CD14-positive monocyte (primary cell): ENCODE measurements around the gene VWC2L. TPM values are rescaled to one million over a fixed set of nuclear protein-coding genes. Genes with fewer than 3 reads are reported as not detected.

Source experiments
- DNase-seq, 3 donors: peaks; one replicate each; pipeline ENCODE4 v3.0.0-alpha.2; 2011 to 2022
- H2AFZ ChIP-seq: 2 replicates; pipeline ENCODE4 v1.6.0; 2012; ENCODE audit warnings: mild to moderate bottlenecking, low read depth, low read length, inconsistent platforms; ENCODE audit not compliant: insufficient read depth, poor library complexity, severe bottlenecking
- H3K27ac ChIP-seq, 2 donors: 1 replicate in 1 of 2; 2 replicates in 1 of 2; pipeline ENCODE4 v1.5.1; 2012 to 2013; ENCODE audit warnings: low read length in 2 of 2, control low read depth in 1 of 2, inconsistent platforms in 1 of 2, low read depth in 1 of 2, mild to moderate bottlenecking in 1 of 2
- H3K27me3 ChIP-seq, 2 donors: one replicate each; pipeline versions ENCODE4 v1.6.0 to v1.6.1; 2011 to 2013; ENCODE audit warnings: low read length in 2 of 2; ENCODE audit not compliant: control insufficient read depth in 2 of 2, insufficient read depth in 2 of 2
- H3K36me3 ChIP-seq, 2 donors: replicated peaks in 1 of 2; 1 replicate in 1 of 2; 2 replicates in 1 of 2; pipeline versions ENCODE4 v1.5.1 to v1.6.1; 2012 to 2013; ENCODE audit warnings: low read length in 2 of 2, control low read depth in 1 of 2, inconsistent platforms in 1 of 2, mild to moderate bottlenecking in 1 of 2; ENCODE audit not compliant: insufficient read depth in 2 of 2, control insufficient read depth in 1 of 2
- H3K4me1 ChIP-seq, 2 donors: 1 replicate in 1 of 2; 2 replicates in 1 of 2; pipeline versions ENCODE4 v1.5.1 to v1.6.1; 2012 to 2013; ENCODE audit warnings: low read length in 2 of 2, control low read depth in 1 of 2, inconsistent platforms in 1 of 2, mild to moderate bottlenecking in 1 of 2, moderate library complexity in 1 of 2; ENCODE audit not compliant: insufficient read depth in 2 of 2, control insufficient read depth in 1 of 2
- H3K4me2 ChIP-seq: replicated peaks from 2 replicates; pipeline ENCODE3; 2012; ENCODE audit warnings: low read length, moderate library complexity, mild to moderate bottlenecking; ENCODE audit not compliant: poor library complexity, severe bottlenecking; ENCODE audit errors: extremely low read depth
- H3K4me3 ChIP-seq, 3 experiments: fragments of 200-600 bp in 1 of 3; sonication (generic) in 1 of 3; replicated peaks in 1 of 3; 1 replicate in 2 of 3; 2 replicates in 1 of 3; pipeline ENCODE4 v1.5.1; 2011 to 2013; ENCODE audit warnings: low read length in 3 of 3, mild to moderate bottlenecking in 3 of 3, control low read depth in 2 of 3, low read depth in 2 of 3, inconsistent platforms in 1 of 3, moderate library complexity in 1 of 3
- H3K79me2 ChIP-seq: 2 replicates; pipeline ENCODE4 v1.6.0; 2012; ENCODE audit warnings: mild to moderate bottlenecking, control low read depth, inconsistent platforms, low read length, moderate library complexity; ENCODE audit not compliant: insufficient read depth
- H3K9ac ChIP-seq: 2 replicates; pipeline ENCODE4 v1.6.0; 2017; ENCODE audit warnings: low read length, mild to moderate bottlenecking; ENCODE audit not compliant: insufficient read depth, poor library complexity, severe bottlenecking
- H3K9me3 ChIP-seq, 2 donors: replicated peaks in 1 of 2; 1 replicate in 1 of 2; 2 replicates in 1 of 2; pipeline versions ENCODE4 v1.5.1 to v1.6.1; 2012 to 2013; ENCODE audit warnings: low read length in 2 of 2, control low read depth in 1 of 2; ENCODE audit not compliant: control insufficient read depth in 1 of 2, insufficient read depth in 1 of 2
- H4K20me1 ChIP-seq: 2 replicates; pipeline ENCODE4 v1.6.0; 2012; ENCODE audit warnings: mild to moderate bottlenecking, low read length, control low read depth, moderate library complexity; ENCODE audit not compliant: insufficient read depth
- H3K27ac Mint-ChIP-seq, 7 donors: one replicate each; pipeline ENCODE4 v1.8.0; 2020; ENCODE audit warnings: mild to moderate bottlenecking in 7 of 7, mixed read lengths in 7 of 7, moderate library complexity in 6 of 7, inconsistent platforms in 2 of 7
- H3K27me3 Mint-ChIP-seq, 3 donors: one replicate each; pipeline ENCODE4 v1.8.0; 2021 to 2022; ENCODE audit warnings: low read depth in 3 of 3, mild to moderate bottlenecking in 3 of 3, mixed read lengths in 3 of 3, moderate library complexity in 3 of 3, inconsistent platforms in 1 of 3
- H3K36me3 Mint-ChIP-seq, 2 donors: one replicate each; pipeline ENCODE4 v1.8.0; 2020; ENCODE audit warnings: mixed read lengths in 2 of 2, inconsistent platforms in 1 of 2, mild to moderate bottlenecking in 1 of 2
- H3K4me1 Mint-ChIP-seq: one replicate; pipeline ENCODE4 v1.8.0; 2020; ENCODE audit warnings: mild to moderate bottlenecking, mixed read lengths
- H3K4me3 Mint-ChIP-seq, 2 donors: one replicate each; pipeline ENCODE4 v1.8.0; 2020; ENCODE audit warnings: mild to moderate bottlenecking in 2 of 2, mixed read lengths in 2 of 2, moderate library complexity in 1 of 2
- H3K9me3 Mint-ChIP-seq, 7 donors: one replicate each; pipeline ENCODE4 v1.8.0; 2020 to 2022; ENCODE audit warnings: mixed read lengths in 7 of 7, mild to moderate bottlenecking in 6 of 7, moderate library complexity in 6 of 7, inconsistent platforms in 2 of 7
- WGBS: methylation state at CpG from one replicate; pipeline ENCODE4 v1.1.5; 2013; ENCODE audit warnings: missing lambda C conversion rate; ENCODE audit not compliant: insufficient coverage; 5-methylcytosine and 5-hydroxymethylcytosine counted together
- intact Hi-C, 2 donors: fragments of 100-400 bp; cut with micrococcal nuclease; formaldehyde crosslinking; loops; one replicate each; pipeline versions ENCODE4 v1.15.0 to v1.15.1; 2023
- polyA plus RNA-seq, 3 donors: library from polyadenylated mRNA; depleted of rRNA in 1 of 3; unstranded in 2 of 3; stranded (reverse) in 1 of 3; fragments of 300-500 nt in 2 of 3; fragments of >200 nt in 1 of 3; fragmentation: Illumina TruSeq in 2 of 3; gene quantifications; 1 replicate in 2 of 3; 2 replicates in 1 of 3; pipeline ENCODE4 v1.2.3, GENCODE V29; 2012 to 2021
- TF ChIP-seq, protein P1 (sequence below): fragments of 200-600 bp; IDR thresholded peaks from one replicate; pipeline ENCODE4 v1.8.0; 2022; ENCODE audit warnings: antibody characterized with exemption, mild to moderate bottlenecking

VWC2L gene
- polyA plus RNA-seq, 3 donors: not detected

DNA sequence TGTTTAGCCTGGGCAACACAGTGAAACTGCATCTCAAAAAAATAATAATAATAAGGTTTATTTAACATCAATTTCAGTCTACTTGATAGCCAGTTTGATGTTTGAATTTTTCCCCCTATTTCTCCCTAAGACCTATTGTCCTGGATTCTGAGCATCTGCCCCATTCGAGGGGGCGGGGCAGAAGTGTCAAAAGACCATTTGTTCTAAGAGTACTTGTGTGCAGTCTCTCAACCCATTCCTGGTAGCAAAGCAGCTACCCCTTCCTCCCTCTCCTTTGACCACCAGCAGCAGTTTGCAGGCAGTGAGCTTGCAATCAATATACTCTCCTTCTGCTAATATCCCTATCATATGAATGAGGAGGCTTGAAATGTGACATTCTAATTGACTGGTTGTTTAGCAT, 71.9 kb downstream of the VWC2L start:
- H3K4me3 Mint-ChIP-seq: no peak overlapping the region
- no peaks in the 10 kb centered on the region for H4K20me1 ChIP-seq
- H3K36me3 Mint-ChIP-seq: no peaks in the 10 kb centered on the region
- H3K4me3 ChIP-seq: no peak overlapping the region
- no peak overlapping the region for H3K27ac ChIP-seq
- peaks cover 0 to 2% of the 10 kb centered on the region in 2 donors for H3K9me3 ChIP-seq
- H3K4me1 Mint-ChIP-seq: no peaks in the 10 kb centered on the region
- H3K27me3 ChIP-seq: no peaks in the 10 kb centered on the region
- H3K27me3 Mint-ChIP-seq: peaks cover 0 to 1% (median 0%) of the 10 kb centered on the region in 3 donors
- H3K79me2 ChIP-seq: no peaks in the 10 kb centered on the region
- H3K4me1 ChIP-seq: no peaks in the 10 kb centered on the region
- no peak overlapping the region for H3K9ac ChIP-seq
- 92% methylated on average over 2 of the region's 2 CpGs for WGBS
- H3K27ac Mint-ChIP-seq: no peak overlapping the region
- H2AFZ ChIP-seq: no peak overlapping the region
- no peak overlapping the region for H3K4me2 ChIP-seq
- TF ChIP-seq, protein P1, sequence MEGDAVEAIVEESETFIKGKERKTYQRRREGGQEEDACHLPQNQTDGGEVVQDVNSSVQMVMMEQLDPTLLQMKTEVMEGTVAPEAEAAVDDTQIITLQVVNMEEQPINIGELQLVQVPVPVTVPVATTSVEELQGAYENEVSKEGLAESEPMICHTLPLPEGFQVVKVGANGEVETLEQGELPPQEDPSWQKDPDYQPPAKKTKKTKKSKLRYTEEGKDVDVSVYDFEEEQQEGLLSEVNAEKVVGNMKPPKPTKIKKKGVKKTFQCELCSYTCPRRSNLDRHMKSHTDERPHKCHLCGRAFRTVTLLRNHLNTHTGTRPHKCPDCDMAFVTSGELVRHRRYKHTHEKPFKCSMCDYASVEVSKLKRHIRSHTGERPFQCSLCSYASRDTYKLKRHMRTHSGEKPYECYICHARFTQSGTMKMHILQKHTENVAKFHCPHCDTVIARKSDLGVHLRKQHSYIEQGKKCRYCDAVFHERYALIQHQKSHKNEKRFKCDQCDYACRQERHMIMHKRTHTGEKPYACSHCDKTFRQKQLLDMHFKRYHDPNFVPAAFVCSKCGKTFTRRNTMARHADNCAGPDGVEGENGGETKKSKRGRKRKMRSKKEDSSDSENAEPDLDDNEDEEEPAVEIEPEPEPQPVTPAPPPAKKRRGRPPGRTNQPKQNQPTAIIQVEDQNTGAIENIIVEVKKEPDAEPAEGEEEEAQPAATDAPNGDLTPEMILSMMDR: no peak
- intact Hi-C loops: no loop called here
- no peaks in the 10 kb centered on the region for H3K36me3 ChIP-seq
- peaks cover 0 to 5% (median 3%) of the 10 kb centered on the region in 7 donors for H3K9me3 Mint-ChIP-seq
- no peak for DNase-seq

DNA sequence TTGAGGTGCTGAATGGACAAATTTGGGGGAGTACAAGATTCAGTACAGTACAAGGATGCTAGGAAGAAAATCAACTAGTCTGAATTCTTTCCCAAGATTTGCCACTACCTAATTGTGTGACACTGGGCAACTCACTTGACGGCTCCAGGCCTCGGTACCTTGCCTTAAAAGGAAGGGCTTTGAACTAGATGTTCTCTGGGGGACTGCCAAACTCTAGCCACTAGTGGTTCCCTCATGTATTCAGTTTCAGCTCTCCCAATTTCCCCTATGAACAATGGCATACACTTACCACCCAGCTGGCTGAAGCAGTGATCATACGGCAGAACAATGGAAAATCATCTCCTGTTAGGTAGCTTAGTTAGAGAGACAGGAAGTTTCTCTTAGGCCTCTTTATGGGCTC, 73.4 kb downstream of the VWC2L start:
- H3K9me3 ChIP-seq: peaks cover 0 to 2% of the 10 kb centered on the region in 2 donors
- no peaks in the 10 kb centered on the region for H3K36me3 ChIP-seq
- TF ChIP-seq, protein P1: no peak
- intact Hi-C loops: no loop called here
- H3K9ac ChIP-seq: no peak overlapping the region
- WGBS: no CpG with 5 or more reads among the region's 3 CpGs
- H3K9me3 Mint-ChIP-seq: peaks cover 0 to 8% (median 2%) of the 10 kb centered on the region in 7 donors
- H2AFZ ChIP-seq: no peak overlapping the region
- no peaks in the 10 kb centered on the region for H4K20me1 ChIP-seq
- no peak overlapping the region for H3K4me3 Mint-ChIP-seq
- no peak overlapping the region for H3K27ac Mint-ChIP-seq
- H3K36me3 Mint-ChIP-seq: no peaks in the 10 kb centered on the region
- no peaks in the 10 kb centered on the region for H3K4me1 ChIP-seq
- H3K79me2 ChIP-seq: no peaks in the 10 kb centered on the region
- H3K27me3 Mint-ChIP-seq: peaks cover 0 to 1% (median 0%) of the 10 kb centered on the region in 3 donors
- no peaks in the 10 kb centered on the region for H3K27me3 ChIP-seq
- no peak overlapping the region for H3K4me3 ChIP-seq
- H3K27ac ChIP-seq: no peak overlapping the region
- no peaks in the 10 kb centered on the region for H3K4me1 Mint-ChIP-seq
- no peak for DNase-seq
- no peak overlapping the region for H3K4me2 ChIP-seq
